B cell (primary cell): Measurements from ENCODE around the gene ADAMTS2.

Source experiments
- CTCF ChIP-seq: fragments of 200-600 bp; IDR thresholded peaks from one replicate; pipeline ENCODE4 v1.8.0; 2022; ENCODE audit warnings: antibody characterized with exemption, mild to moderate bottlenecking
- EZH2 ChIP-seq: IDR thresholded peaks from 2 replicates; pipeline ENCODE4 v1.6.1; 2012; ENCODE audit warnings: borderline replicate concordance, low read depth, mild to moderate bottlenecking, moderate library complexity, low read length; ENCODE audit not compliant: insufficient read depth, poor library complexity, severe bottlenecking

GRCh38 chr5:179297486-179298180 lies 47.6 kb downstream of the ADAMTS2 start:
- TF ChIP-seq CTCF: no peak
- no peak for TF ChIP-seq EZH2
